Trophoblast cell (in vitro differentiated cells and primary cell): ENCODE data around the gene BCLAF3.

Experiments
- DNase-seq, 2 donors: peaks; one replicate each; pipeline ENCODE4 v3.0.0-alpha.2; 2016
- H2AFZ ChIP-seq: 2 replicates; pipeline ENCODE4 v1.6.1; 2013; ENCODE audit warnings: low read length, moderate library complexity, mild to moderate bottlenecking; ENCODE audit not compliant: insufficient read depth, poor library complexity
- H2AK5ac ChIP-seq: 2 replicates; pipeline ENCODE4 v1.6.1; 2013; ENCODE audit warnings: mild to moderate bottlenecking, low read length
- H2BK120ac ChIP-seq: 2 replicates; pipeline ENCODE4 v1.6.1; 2013; ENCODE audit warnings: low read length, mild to moderate bottlenecking, moderate library complexity; ENCODE audit not compliant: insufficient read depth, poor library complexity
- H2BK12ac ChIP-seq: 2 replicates; pipeline ENCODE4 v1.6.1; 2013; ENCODE audit warnings: mild to moderate bottlenecking, low read length, moderate library complexity
- H2BK5ac ChIP-seq: 2 replicates; pipeline ENCODE4 v1.6.1; 2013; ENCODE audit warnings: low read length, low read depth, moderate library complexity, mild to moderate bottlenecking; ENCODE audit not compliant: poor library complexity
- H3K14ac ChIP-seq: 2 replicates; pipeline ENCODE4 v1.6.1; 2013; ENCODE audit warnings: mild to moderate bottlenecking, low read length
- H3K18ac ChIP-seq: 2 replicates; pipeline ENCODE4 v1.6.1; 2013; ENCODE audit warnings: mild to moderate bottlenecking, low read length
- H3K23ac ChIP-seq: 2 replicates; pipeline ENCODE4 v1.6.1; 2013; ENCODE audit warnings: low read length
- H3K27ac ChIP-seq: 2 replicates; pipeline ENCODE4 v1.5.1; 2013; ENCODE audit warnings: low read depth, mild to moderate bottlenecking, inconsistent platforms, low read length, moderate library complexity
- H3K27me3 ChIP-seq: 2 replicates; pipeline ENCODE4 v1.6.1; 2013; ENCODE audit warnings: inconsistent platforms, mild to moderate bottlenecking, low read length, moderate library complexity; ENCODE audit not compliant: insufficient read depth
- H3K36me3 ChIP-seq, 2 experiments: 1 replicate in 1 of 2; 2 replicates in 1 of 2; pipeline ENCODE4 v1.6.1; 2013; ENCODE audit warnings: low read length in 2 of 2, mild to moderate bottlenecking in 2 of 2, moderate library complexity in 1 of 2; ENCODE audit not compliant: insufficient read depth in 2 of 2, control insufficient read depth in 1 of 2
- H3K4ac ChIP-seq: 2 replicates; pipeline ENCODE4 v1.6.1; 2013; ENCODE audit warnings: low read depth, mild to moderate bottlenecking, low read length, moderate library complexity
- H3K4me1 ChIP-seq, 2 experiments: 1 replicate in 1 of 2; 2 replicates in 1 of 2; pipeline ENCODE4 v1.6.1; 2013; ENCODE audit warnings: low read length in 2 of 2, mild to moderate bottlenecking in 2 of 2, moderate library complexity in 1 of 2; ENCODE audit not compliant: insufficient read depth in 2 of 2, control insufficient read depth in 1 of 2
- H3K4me2 ChIP-seq: 2 replicates; pipeline ENCODE4 v1.6.1; 2013; ENCODE audit warnings: inconsistent platforms, mild to moderate bottlenecking, low read length, moderate library complexity
- H3K4me3 ChIP-seq: 2 replicates; pipeline ENCODE4 v1.5.1; 2013; ENCODE audit warnings: mild to moderate bottlenecking, low read depth, low read length, inconsistent platforms
- H3K79me1 ChIP-seq: one replicate; pipeline ENCODE4 v1.6.1; 2013; ENCODE audit warnings: low read length
- H3K79me2 ChIP-seq: 2 replicates; pipeline ENCODE4 v1.6.1; 2013; ENCODE audit warnings: low read length, mild to moderate bottlenecking; ENCODE audit not compliant: control insufficient read depth, insufficient read depth, poor library complexity
- H3K9ac ChIP-seq: 2 replicates; pipeline ENCODE4 v1.6.1; 2013; ENCODE audit warnings: mild to moderate bottlenecking, low read length
- H3K9me3 ChIP-seq: 2 replicates; pipeline ENCODE4 v1.6.1; 2013; ENCODE audit warnings: low read depth, mild to moderate bottlenecking, control low read depth, inconsistent platforms, low read length; ENCODE audit not compliant: insufficient read depth
- H4K12ac ChIP-seq: 2 replicates; pipeline ENCODE4 v1.6.1; 2013; ENCODE audit warnings: low read depth, mild to moderate bottlenecking, low read length, moderate library complexity
- H4K8ac ChIP-seq: 2 replicates; pipeline ENCODE4 v1.6.1; 2013; ENCODE audit warnings: low read depth, mild to moderate bottlenecking, low read length, moderate library complexity
- H4K91ac ChIP-seq: one replicate; pipeline ENCODE4 v1.6.1; 2013; ENCODE audit warnings: low read depth, mild to moderate bottlenecking, low read length, moderate library complexity
- WGBS: extraction: QIAGEN DNeasy Blood & Tissue Kit; methylation state at CpG from one replicate; pipeline ENCODE4 v1.1.7; 2013; ENCODE audit warnings: missing lambda C conversion rate; ENCODE audit not compliant: insufficient read length, insufficient coverage; ENCODE audit errors: extremely low coverage; 5-methylcytosine and 5-hydroxymethylcytosine counted together

BCLAF3 gene

GRCh38 chrX:19956306-19956705 is 34.6 kb downstream of the BCLAF3 start:
- H2AFZ ChIP-seq = no peak overlapping the region
- peaks cover 0 to 1% of the 10 kb centered on the region in 2 experiments for H3K36me3 ChIP-seq
- H3K14ac ChIP-seq = no peak overlapping the region
- H3K18ac ChIP-seq = no peak overlapping the region
- H3K79me2 ChIP-seq = no peaks in the 10 kb centered on the region
- no peak overlapping the region for H2BK120ac ChIP-seq
- H3K27me3 ChIP-seq = no peaks in the 10 kb centered on the region
- no peak overlapping the region for H4K91ac ChIP-seq
- no peak overlapping the region for H3K23ac ChIP-seq
- no peak overlapping the region for H2AK5ac ChIP-seq
- H3K9ac ChIP-seq = no peak overlapping the region
- H3K4me1 ChIP-seq = no peaks in the 10 kb centered on the region
- no peak overlapping the region for H4K12ac ChIP-seq
- H3K27ac ChIP-seq = no peak overlapping the region
- no peak overlapping the region for H3K4me3 ChIP-seq
- H3K4me2 ChIP-seq = no peak overlapping the region
- H3K4ac ChIP-seq = no peak overlapping the region
- H3K79me1 ChIP-seq = no peaks in the 10 kb centered on the region
- no peak for DNase-seq
- H4K8ac ChIP-seq = no peak overlapping the region
- no peaks in the 10 kb centered on the region for H3K9me3 ChIP-seq
- H2BK5ac ChIP-seq = no peak overlapping the region
- no peak overlapping the region for H2BK12ac ChIP-seq

DNA sequence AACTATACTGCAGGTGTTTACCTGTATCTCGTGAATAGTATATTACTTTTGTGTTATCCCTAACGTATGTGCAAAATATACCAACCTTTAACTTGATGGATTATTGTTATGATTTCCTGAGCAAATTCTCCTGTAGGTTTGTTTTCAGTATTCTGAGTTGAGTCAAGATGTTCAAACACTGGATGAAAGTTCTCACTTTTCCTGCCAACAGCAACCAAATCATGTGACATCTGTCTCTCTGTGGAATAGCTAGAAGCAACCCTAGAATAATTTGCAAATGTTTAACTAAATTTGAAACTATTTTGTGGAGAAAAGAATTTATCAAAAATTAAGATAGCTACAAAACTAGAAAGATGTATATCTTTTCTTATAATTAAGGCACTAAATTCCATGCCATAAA is 35.6 kb downstream of the BCLAF3 start:
- Histone ChIP-seq H3K14ac (no peak overlapping the region), H3K79me2 (no peaks in the 10 kb centered on the region), H2BK120ac (no peak overlapping the region), H3K9ac (no peak overlapping the region), H2AFZ (no peak overlapping the region), H4K91ac (no peak overlapping the region), H2AK5ac (no peak overlapping the region), H3K18ac (no peak overlapping the region), H4K12ac (no peak overlapping the region), H3K79me1 (no peaks in the 10 kb centered on the region), H3K4ac (no peak overlapping the region), H3K23ac (no peak overlapping the region), H3K9me3 (no peaks in the 10 kb centered on the region), H3K36me3 (peaks cover 0 to 1% of the 10 kb centered on the region in 2 experiments), H2BK12ac (no peak overlapping the region), H4K8ac (no peak overlapping the region), H3K27me3 (no peaks in the 10 kb centered on the region), H2BK5ac (no peak overlapping the region), H3K4me3 (no peak overlapping the region), H3K4me2 (no peak overlapping the region), H3K4me1 (no peaks in the 10 kb centered on the region), H3K27ac (no peak overlapping the region)
- DNase-seq = no peak
- WGBS = no CpG with 5 or more reads among the region's 2 CpGs

DNA sequence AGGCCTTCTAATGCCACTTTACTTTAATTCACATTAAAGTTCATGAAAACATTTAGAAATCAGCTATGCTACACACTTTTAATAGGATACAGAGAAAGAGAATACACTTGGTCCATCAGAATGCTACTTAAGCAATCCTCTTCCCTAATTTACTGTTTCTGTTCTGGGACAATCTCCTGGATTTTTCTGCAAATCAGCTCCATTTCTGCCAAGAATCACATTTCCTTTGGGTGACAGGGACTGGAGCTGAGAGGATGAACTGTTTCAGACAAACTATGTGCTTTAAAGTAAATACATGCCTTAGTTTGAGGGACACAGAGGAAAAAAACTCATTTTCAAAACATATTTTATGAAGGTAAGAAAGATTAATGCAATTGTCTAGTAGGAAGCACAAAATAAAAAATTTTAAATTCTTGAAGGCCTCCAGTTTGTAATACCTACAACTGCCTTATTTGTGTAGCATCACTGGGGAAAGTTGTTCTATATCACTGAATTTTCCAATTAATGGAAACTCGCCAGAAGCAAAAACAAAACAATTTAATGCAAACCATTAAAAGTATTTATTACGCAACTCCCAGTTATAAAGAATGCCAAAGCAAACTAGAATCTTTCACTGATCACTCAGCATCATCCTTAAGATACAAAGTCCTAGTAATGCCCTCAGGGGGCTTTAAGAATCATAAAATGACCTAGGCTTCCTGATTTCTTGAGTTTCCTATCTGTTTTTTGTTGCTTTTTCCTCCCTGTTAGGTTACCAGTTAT is 36.3 kb downstream of the BCLAF3 start:
- no peaks in the 10 kb centered on the region for H3K79me2 ChIP-seq
- no peaks in the 10 kb centered on the region for H3K79me1 ChIP-seq
- H3K4ac ChIP-seq = no peak overlapping the region
- no peak overlapping the region for H3K14ac ChIP-seq
- H2BK12ac ChIP-seq = no peak overlapping the region
- no peak overlapping the region for H3K27ac ChIP-seq
- H3K9ac ChIP-seq = no peak overlapping the region
- WGBS = no CpG with 5 or more reads among the region's 2 CpGs
- no peak overlapping the region for H3K4me2 ChIP-seq
- no peak overlapping the region for H3K4me3 ChIP-seq
- H4K91ac ChIP-seq = no peak overlapping the region
- no peaks in the 10 kb centered on the region for H3K27me3 ChIP-seq
- H4K8ac ChIP-seq = no peak overlapping the region
- H2BK120ac ChIP-seq = no peak overlapping the region
- H3K36me3 ChIP-seq = peaks cover 0 to 1% of the 10 kb centered on the region in 2 experiments
- H2AK5ac ChIP-seq = no peak overlapping the region
- no peak overlapping the region for H3K18ac ChIP-seq
- no peak for DNase-seq
- no peak overlapping the region for H4K12ac ChIP-seq
- no peak overlapping the region for H2BK5ac ChIP-seq
- H2AFZ ChIP-seq = no peak overlapping the region
- no peaks in the 10 kb centered on the region for H3K9me3 ChIP-seq
- no peaks in the 10 kb centered on the region for H3K4me1 ChIP-seq
- H3K23ac ChIP-seq = no peak overlapping the region

DNA sequence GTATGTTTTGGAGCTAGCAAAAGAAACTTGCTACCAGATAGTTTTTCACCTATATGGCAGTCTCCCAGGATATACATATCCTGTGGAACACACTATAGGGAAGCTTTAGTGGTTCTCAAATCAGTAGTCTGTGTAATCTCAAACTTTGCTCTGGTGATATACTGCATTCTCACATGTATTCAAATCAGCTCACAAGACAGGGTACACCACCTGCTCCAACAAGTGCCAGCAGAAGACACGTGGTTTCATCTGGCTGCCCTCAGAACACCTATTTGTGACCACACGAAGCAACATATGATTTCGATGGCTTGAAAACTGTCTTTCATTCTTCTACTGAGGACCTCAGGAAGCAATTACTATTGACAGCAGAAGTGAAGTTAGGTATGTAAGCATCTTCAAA is 37.7 kb downstream of the BCLAF3 start:
- H3K4me3 ChIP-seq = no peak overlapping the region

More for the DNA sequence above, 37.7 kb downstream of the BCLAF3 start:
- no peak overlapping the region for H2BK120ac ChIP-seq
- H4K12ac ChIP-seq = no peak overlapping the region
- H3K79me1 ChIP-seq = no peaks in the 10 kb centered on the region
- no peak overlapping the region for H2AK5ac ChIP-seq
- DNase-seq = no peak
- no peak overlapping the region for H3K4ac ChIP-seq
- no peak overlapping the region for H3K18ac ChIP-seq
- no peak overlapping the region for H2BK5ac ChIP-seq
- H2BK12ac ChIP-seq = no peak overlapping the region
- H3K27me3 ChIP-seq = no peaks in the 10 kb centered on the region
- no peak overlapping the region for H3K9ac ChIP-seq
- H3K79me2 ChIP-seq = no peaks in the 10 kb centered on the region
- H4K8ac ChIP-seq = no peak overlapping the region
- H3K4me2 ChIP-seq = no peak overlapping the region
- WGBS = no CpG with 5 or more reads among the region's 3 CpGs
- H3K27ac ChIP-seq = no peak overlapping the region
- no peaks in the 10 kb centered on the region for H3K9me3 ChIP-seq
- no peak overlapping the region for H3K14ac ChIP-seq
- H3K36me3 ChIP-seq = peaks cover 1 to 2% of the 10 kb centered on the region in 2 experiments
- H3K4me1 ChIP-seq = no peaks in the 10 kb centered on the region
- no peak overlapping the region for H3K23ac ChIP-seq
- H2AFZ ChIP-seq = no peak overlapping the region
- H4K91ac ChIP-seq = no peak overlapping the region
